IMR-90 (cell line): ENCODE measurements around the gene DTD1. TPM values are rescaled to one million over a fixed set of nuclear protein-coding genes. Genes with fewer than 3 reads are reported as not detected.

Experiments
- ATAC-seq: fragments of 200-7000 bp; cut with Tn5 transposase; 2 replicates; pipeline ENCODE4 v1.9.1; 2020; ENCODE audit warnings: low read depth, mild to moderate bottlenecking, moderate library complexity
- BruUV-seq: library from RNA; stranded (reverse); fragments of 400-500 nt; replicated peaks from 2 replicates; lab custom pipeline; 2021; lab: Mats Ljungman, UMichigan
- CTCF ChIA-PET: fragments of 300-600 bp; formaldehyde crosslinking; extraction: SDS; loops from one replicate; lab custom pipeline; 2021; ENCODE audit warnings: antibody characterized with exemption; lab: Yijun Ruan, JAX
- POLR2A ChIA-PET: fragments of 300-600 bp; sonication (Branson Sonifier 250); formaldehyde crosslinking; loops from one replicate; lab custom pipeline; 2022; ENCODE audit warnings: antibody characterized with exemption; ENCODE audit not compliant: unreplicated experiment; lab: Charles Lee
- DNase-seq: peaks from one replicate; pipeline ENCODE4 v3.0.0; 2013
- H2AFZ ChIP-seq: replicated peaks from 2 replicates; pipeline ENCODE3; 2013; ENCODE audit warnings: low read length, mild to moderate bottlenecking; ENCODE audit not compliant: poor library complexity
- H2AK5ac ChIP-seq: 2 replicates; pipeline ENCODE4 v1.6.1; 2013; ENCODE audit warnings: low read depth, low read length, inconsistent platforms
- H2AK9ac ChIP-seq: replicated peaks from 2 replicates; pipeline ENCODE3; 2013; ENCODE audit warnings: mild to moderate bottlenecking, low read depth, low read length, moderate library complexity; ENCODE audit not compliant: poor library complexity
- H2BK120ac ChIP-seq: 2 replicates; pipeline ENCODE4 v1.6.1; 2013; ENCODE audit warnings: low read depth, low read length, inconsistent platforms
- H2BK15ac ChIP-seq: 3 replicates; pipeline ENCODE4 v1.6.1; 2013; ENCODE audit warnings: low read depth, low read length, inconsistent platforms
- H2BK20ac ChIP-seq: 2 replicates; pipeline ENCODE4 v1.6.1; 2013; ENCODE audit warnings: low read depth, mild to moderate bottlenecking, inconsistent platforms, low read length, moderate library complexity
- H2BK5ac ChIP-seq: 2 replicates; pipeline ENCODE4 v1.6.1; 2013; ENCODE audit warnings: mild to moderate bottlenecking, low read depth, low read length, inconsistent platforms; ENCODE audit not compliant: poor library complexity, severe bottlenecking
- H3K14ac ChIP-seq: replicated peaks from 2 replicates; pipeline ENCODE4 v1.6.1; 2013; ENCODE audit warnings: low read depth, low read length, inconsistent platforms
- H3K18ac ChIP-seq: 2 replicates; pipeline ENCODE4 v1.6.1; 2013; ENCODE audit warnings: low read depth, low read length, control low read depth
- H3K23ac ChIP-seq: 2 replicates; pipeline ENCODE4 v1.6.1; 2013; ENCODE audit warnings: low read depth, low read length, inconsistent platforms
- H3K27ac ChIP-seq: 2 replicates; pipeline ENCODE4 v1.5.1; 2013; ENCODE audit warnings: mild to moderate bottlenecking, control low read depth, low read length; ENCODE audit not compliant: insufficient read depth
- H3K27me3 ChIP-seq: 2 replicates; pipeline ENCODE4 v1.6.1; 2013; ENCODE audit warnings: low read length; ENCODE audit not compliant: control insufficient read depth, insufficient read depth
- H3K36me3 ChIP-seq: 2 replicates; pipeline ENCODE4 v1.6.1; 2013; ENCODE audit warnings: low read length, mixed read lengths; ENCODE audit not compliant: control insufficient read depth, insufficient read depth
- H3K4ac ChIP-seq: 2 replicates; pipeline ENCODE4 v1.6.1; 2013; ENCODE audit warnings: low read depth, low read length, inconsistent platforms
- H3K4me1 ChIP-seq: 2 replicates; pipeline ENCODE4 v1.6.1; 2013; ENCODE audit warnings: low read length, mixed read lengths; ENCODE audit not compliant: control insufficient read depth, insufficient read depth
- H3K4me2 ChIP-seq: 2 replicates; pipeline ENCODE4 v1.6.1; 2013; ENCODE audit warnings: low read depth, mild to moderate bottlenecking, control low read depth, low read length, moderate library complexity
- H3K4me3 ChIP-seq: 2 replicates; pipeline ENCODE4 v1.5.1; 2013; ENCODE audit warnings: low read depth, mild to moderate bottlenecking, control low read depth, low read length, moderate library complexity; ENCODE audit not compliant: insufficient read depth
- H3K56ac ChIP-seq: 2 replicates; pipeline ENCODE4 v1.6.1; 2013; ENCODE audit warnings: low read length, inconsistent platforms; ENCODE audit not compliant: insufficient read depth; ENCODE audit errors: extremely low read depth
- H3K79me1 ChIP-seq, 2 experiments: 2 replicates each; pipeline ENCODE4 v1.6.1; 2013; ENCODE audit warnings: low read length in 2 of 2, inconsistent platforms in 1 of 2, low read depth in 1 of 2
- H3K9ac ChIP-seq: 2 replicates; pipeline ENCODE4 v1.6.1; 2013; ENCODE audit warnings: low read depth, low read length, control low read depth
- H3K9me1 ChIP-seq: 2 replicates; pipeline ENCODE4 v1.6.1; 2013; ENCODE audit warnings: low read length, inconsistent platforms; ENCODE audit not compliant: insufficient read depth
- H3K9me3 ChIP-seq: 2 replicates; pipeline ENCODE4 v1.6.1; 2013; ENCODE audit warnings: low read length; ENCODE audit not compliant: control insufficient read depth, insufficient read depth
- H4K20me1 ChIP-seq: 2 replicates; pipeline ENCODE4 v1.6.1; 2013; ENCODE audit warnings: low read length, inconsistent platforms; ENCODE audit not compliant: insufficient read depth
- H4K5ac ChIP-seq: 2 replicates; pipeline ENCODE4 v1.6.1; 2013; ENCODE audit warnings: mild to moderate bottlenecking, low read depth, low read length, control low read depth
- H4K8ac ChIP-seq, 2 experiments: 2 replicates each; pipeline ENCODE4 v1.6.1; 2013; ENCODE audit warnings: low read depth in 2 of 2, low read length in 2 of 2, control low read depth in 1 of 2, inconsistent platforms in 1 of 2
- H4K91ac ChIP-seq: 2 replicates; pipeline ENCODE4 v1.6.1; 2013; ENCODE audit warnings: low read depth, low read length, inconsistent platforms; ENCODE audit not compliant: insufficient read depth
- MAFK ChIP-seq: IDR thresholded peaks from 2 replicates; pipeline ENCODE4 v1.6.1; 2012; ENCODE audit warnings: low read depth, low read length, improper control_type of control experiment
- WGBS, 2 experiments: methylation state at CpG; one replicate each; pipeline versions ENCODE4 v1.1.5 to v1.1.7; 2013; ENCODE audit warnings: missing lambda C conversion rate in 2 of 2; ENCODE audit not compliant: insufficient read length in 1 of 2; ENCODE audit errors: extremely low coverage in 2 of 2; 5-methylcytosine and 5-hydroxymethylcytosine counted together
- dilution Hi-C: fragments of 300-500 bp; cut with HindIII; formaldehyde crosslinking; loops from one replicate; pipeline ENCODE4 v1.14.3; 2018; ENCODE audit warnings: low sequenced_read_pairs; ENCODE audit not compliant: unreplicated experiment
- in situ Hi-C: fragments of 300-500 bp; cut with MboI; formaldehyde crosslinking; loops from 3 replicates; pipeline ENCODE4 v1.14.3; 2019; ENCODE audit warnings: low sequenced_read_pairs, inconsistent platforms, mixed read lengths
- intact Hi-C: fragments of 100-400 bp; cut with micrococcal nuclease; formaldehyde crosslinking; loops from 2 replicates; pipeline ENCODE4 v1.10.0; 2022
- polyA plus RNA-seq, 3 experiments: library from polyadenylated mRNA; depleted of rRNA; stranded (reverse); fragments of >200 nt; gene quantifications; 2 replicates each; pipeline ENCODE4 v1.2.3, GENCODE V29; 2012; ENCODE audit warnings: low replicate concordance in 1 of 3
- total RNA-seq: library from RNA; depleted of rRNA; stranded (reverse); fragments of >200 nt; gene quantifications from 2 replicates; pipeline ENCODE4 v1.2.3, GENCODE V29; 2012

DTD1 gene
- total and polyA plus RNA-seq, 2 of the 4 experiments (the other 2 are of a cell fraction): 73.1 to 101 TPM

DNA sequence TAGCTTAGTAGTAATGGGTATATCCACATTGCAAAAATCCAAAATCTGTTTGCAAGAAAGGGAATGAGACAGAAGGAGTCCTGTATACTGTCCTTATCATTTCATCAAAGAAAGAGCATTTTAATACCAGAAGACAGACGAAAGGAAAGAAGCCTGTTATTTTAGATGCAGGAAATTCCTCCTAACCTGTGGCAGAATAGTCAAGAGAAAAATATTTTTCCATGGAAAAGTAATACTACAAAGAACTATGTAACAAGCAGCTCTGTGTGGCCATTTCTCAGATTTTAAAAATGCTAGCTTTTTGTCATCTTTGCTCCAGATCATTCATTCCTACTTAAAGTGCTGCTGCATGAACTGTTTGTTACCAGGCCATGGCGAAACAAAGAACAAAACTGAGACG lies 152.9 kb downstream of the DTD1 start:
- DNase-seq: no peak
- H3K4me1 ChIP-seq: peaks cover 8% of the 10 kb centered on the region
- no peak overlapping the region for H3K23ac ChIP-seq
- H3K9me1 ChIP-seq: peaks cover 5% of the 10 kb centered on the region
- no TSS peak for BruUV-seq
- no peak for TF ChIP-seq MAFK
- ATAC-seq: no peak
- WGBS, 2 experiments: no CpG with 5 or more reads among the region's 3 CpGs
- H3K9ac ChIP-seq: no peak overlapping the region
- H4K8ac ChIP-seq: no peak overlapping the region
- H3K4me3 ChIP-seq: no peak overlapping the region
- no peak overlapping the region for H4K5ac ChIP-seq
- POLR2A ChIA-PET: no interaction called here
- no peak overlapping the region for H2AK9ac ChIP-seq
- no peak overlapping the region for H2BK15ac ChIP-seq
- no peak overlapping the region for H2BK120ac ChIP-seq
- no peaks in the 10 kb centered on the region for H4K20me1 ChIP-seq
- no peak overlapping the region for H2BK20ac ChIP-seq
- no peaks in the 10 kb centered on the region for H3K27me3 ChIP-seq
- CTCF ChIA-PET: no interaction called here
- no peak overlapping the region for H3K27ac ChIP-seq
- no peak overlapping the region for H3K14ac ChIP-seq
- dilution Hi-C loops: no loop called here
- no peak overlapping the region for H2AFZ ChIP-seq
- in situ Hi-C loops: no loop called here
- intact Hi-C loops: no loop called here
- no peak overlapping the region for H2AK5ac ChIP-seq
- H3K56ac ChIP-seq: no peak overlapping the region
- no peak overlapping the region for H3K4ac ChIP-seq
- H3K4me2 ChIP-seq: no peak overlapping the region
- no peak overlapping the region for H4K91ac ChIP-seq
- H2BK5ac ChIP-seq: no peak overlapping the region
- peaks cover 8 to 13% of the 10 kb centered on the region in 2 experiments; a peak in 2 of 4 replicates for H3K79me1 ChIP-seq
- peaks cover 9% of the 10 kb centered on the region for H3K36me3 ChIP-seq
- no peaks in the 10 kb centered on the region for H3K9me3 ChIP-seq
- no peak overlapping the region for H3K18ac ChIP-seq
